ENCODE data around the gene OR2L8. TPM values are rescaled to one million over a fixed set of nuclear protein-coding genes. Genes with fewer than 3 reads are reported as not detected.

The OR2L8 gene
- polyA plus RNA-seq, 3 donors, result not detected

GRCh38 chr1:247953408-247953807, 4.8 kb downstream of the OR2L8 start:
- Mint-ChIP-seq H3K27ac (no peak overlapping the region), H3K27me3 (ENCODE audit: low read depth in 3 of 3) (no peaks in the 10 kb centered on the region), H3K4me3 (no peak overlapping the region), H3K36me3 (no peaks in the 10 kb centered on the region), H3K9me3 (peaks cover 0 to 13% (median 6%) of the 10 kb centered on the region in 7 donors), H3K4me1 (no peaks in the 10 kb centered on the region)
- Histone ChIP-seq H3K27me3 (ENCODE audit: control insufficient read depth in 2 of 2, insufficient read depth in 2 of 2, low read length in 2 of 2) (no peaks in the 10 kb centered on the region), H3K79me2 (ENCODE audit: insufficient read depth, low read length) (no peaks in the 10 kb centered on the region), H3K9ac (ENCODE audit: insufficient read depth, low read length, poor library complexity, severe bottlenecking) (no peak overlapping the region), H3K4me1 (ENCODE audit: control insufficient read depth in 1 of 2, insufficient read depth in 2 of 2, low read length in 2 of 2) (no peaks in the 10 kb centered on the region), H3K9me3 (replicated peaks in 1 of 2; ENCODE audit: control insufficient read depth in 1 of 2, insufficient read depth in 1 of 2, low read length in 2 of 2) (no peaks in the 10 kb centered on the region), H3K4me2 (replicated peaks; ENCODE audit: extremely low read depth, low read length, poor library complexity, severe bottlenecking) (no peak overlapping the region), H3K36me3 (replicated peaks in 1 of 2; ENCODE audit: control insufficient read depth in 1 of 2, insufficient read depth in 2 of 2, low read length in 2 of 2) (no peaks in the 10 kb centered on the region), H4K20me1 (ENCODE audit: insufficient read depth, low read length) (no peaks in the 10 kb centered on the region), H2AFZ (ENCODE audit: insufficient read depth, low read depth, low read length, poor library complexity, severe bottlenecking) (no peak overlapping the region), H3K4me3 (replicated peaks in 1 of 3; ENCODE audit: low read depth in 2 of 3, low read length in 3 of 3) (no peak overlapping the region), H3K27ac (ENCODE audit: low read depth in 1 of 2, low read length in 2 of 2) (no peak overlapping the region)
- no CpG with 5 or more reads among the region's 1 CpG for WGBS (ENCODE audit: insufficient coverage)
- no peak for DNase-seq
- intact Hi-C loops (cut with micrococcal nuclease), result no loop called here
- no peak for TF ChIP-seq CTCF (IDR thresholded peaks at IDR 0.05)

- Histone ChIP-seq H2AFZ (ENCODE audit: insufficient read depth, low read depth, low read length, poor library complexity, severe bottlenecking) (no peak overlapping the region), H3K4me2 (replicated peaks; ENCODE audit: extremely low read depth, low read length, poor library complexity, severe bottlenecking) (no peak overlapping the region), H3K36me3 (replicated peaks in 1 of 2; ENCODE audit: control insufficient read depth in 1 of 2, insufficient read depth in 2 of 2, low read length in 2 of 2) (no peaks in the 10 kb centered on the region), H3K27ac (ENCODE audit: low read depth in 1 of 2, low read length in 2 of 2) (no peak overlapping the region), H4K20me1 (ENCODE audit: insufficient read depth, low read length) (no peaks in the 10 kb centered on the region), H3K9me3 (replicated peaks in 1 of 2; ENCODE audit: control insufficient read depth in 1 of 2, insufficient read depth in 1 of 2, low read length in 2 of 2) (no peaks in the 10 kb centered on the region), H3K79me2 (ENCODE audit: insufficient read depth, low read length) (no peaks in the 10 kb centered on the region), H3K27me3 (ENCODE audit: control insufficient read depth in 2 of 2, insufficient read depth in 2 of 2, low read length in 2 of 2) (no peaks in the 10 kb centered on the region), H3K9ac (ENCODE audit: insufficient read depth, low read length, poor library complexity, severe bottlenecking) (no peak overlapping the region), H3K4me3 (replicated peaks in 1 of 3; ENCODE audit: low read depth in 2 of 3, low read length in 3 of 3) (no peak overlapping the region), H3K4me1 (ENCODE audit: control insufficient read depth in 1 of 2, insufficient read depth in 2 of 2, low read length in 2 of 2) (peaks cover 0 to under 1% of the 10 kb centered on the region in 2 donors)
- peaks cover 0 to 2% (median 0%) of the 10 kb centered on the region in 3 donors for H3K27me3 Mint-ChIP-seq (ENCODE audit: low read depth in 3 of 3)
- H3K27ac Mint-ChIP-seq, result no peak overlapping the region
- peaks cover 12% of the 10 kb centered on the region for H3K4me1 Mint-ChIP-seq
- intact Hi-C loops (cut with micrococcal nuclease), result no loop called here
- no peak for DNase-seq
- H3K36me3 Mint-ChIP-seq, result no peaks in the 10 kb centered on the region
- TF ChIP-seq CTCF (IDR thresholded peaks at IDR 0.05), result no peak
- H3K9me3 Mint-ChIP-seq, result peaks cover 4 to 10% (median 8%) of the 10 kb centered on the region in 7 donors
- no peak overlapping the region for H3K4me3 Mint-ChIP-seq
- WGBS (ENCODE audit: insufficient coverage), result no CpG with 5 or more reads among the region's 3 CpGs
These were observed 13.1 kb downstream of the OR2L8 start for GRCh38 chr1:247961791-247962190.
